H1 (cell line): ENCODE measurements around the gene JTB. TPM values are rescaled to one million over a fixed set of nuclear protein-coding genes. Genes with fewer than 3 reads are reported as not detected.

Experiments used
- CTCF ChIA-PET: fragments of 300-600 bp; sonication (Branson Sonifier 250); formaldehyde crosslinking; loops from one replicate; lab custom pipeline; 2021; ENCODE audit not compliant: partially characterized antibody; lab: Charles Lee
- POLR2A ChIA-PET: fragments of 300-600 bp; sonication (Branson Sonifier 250); formaldehyde crosslinking; loops from one replicate; lab custom pipeline; 2021; ENCODE audit warnings: inconsistent platforms; ENCODE audit not compliant: partially characterized antibody; lab: Charles Lee
- DNase-seq, 2 experiments: peaks; one replicate each; pipeline versions ENCODE4 v3.0.0 to v3.0.0-alpha.2; 2010 to 2022; ENCODE audit warnings: low spot score in 2 of 2, low read depth in 1 of 2, mixed read lengths in 1 of 2
- FAIRE-seq: peaks from 2 replicates; lab custom pipeline; 2011; peaks lifted over from hg19 to GRCh38; lab: Jason Lieb, UNC
- H2AFZ ChIP-seq: 2 replicates; pipeline ENCODE4 v1.8.1; 2012; ENCODE audit warnings: low read length, inconsistent platforms
- H2AK5ac ChIP-seq: 2 replicates; pipeline ENCODE4 v1.6.1; 2013; ENCODE audit warnings: low read depth, low read length
- H2BK120ac ChIP-seq: replicated peaks from 2 replicates; pipeline ENCODE3; 2013; ENCODE audit warnings: low read depth, low read length, inconsistent platforms
- H2BK12ac ChIP-seq: 2 replicates; pipeline ENCODE4 v1.6.1; 2013; ENCODE audit warnings: low read depth, low read length
- H2BK15ac ChIP-seq: 2 replicates; pipeline ENCODE4 v1.6.1; 2013; ENCODE audit warnings: low read length
- H2BK20ac ChIP-seq: 2 replicates; pipeline ENCODE4 v1.6.1; 2013; ENCODE audit warnings: low read length
- H2BK5ac ChIP-seq: 2 replicates; pipeline ENCODE4 v1.6.1; 2013; ENCODE audit warnings: low read depth, low read length
- H3K14ac ChIP-seq: 2 replicates; pipeline ENCODE4 v1.6.1; 2013; ENCODE audit warnings: inconsistent platforms; ENCODE audit not compliant: insufficient read length
- H3K18ac ChIP-seq: 2 replicates; pipeline ENCODE4 v1.6.1; 2013; ENCODE audit warnings: low read length; ENCODE audit errors: extremely low read depth
- H3K23ac ChIP-seq: 2 replicates; pipeline ENCODE4 v1.6.1; 2013; ENCODE audit warnings: inconsistent platforms; ENCODE audit not compliant: insufficient read length
- H3K23me2 ChIP-seq: 2 replicates; pipeline ENCODE4 v1.6.1; 2013; ENCODE audit warnings: low read depth, low read length
- H3K27ac ChIP-seq: 2 replicates; pipeline ENCODE4 v1.6.1; 2011; ENCODE audit warnings: low read depth, low read length, inconsistent platforms
- H3K27me3 ChIP-seq, 4 experiments: replicated peaks in 1 of 4; 1 replicate in 1 of 4; 2 replicates in 3 of 4; pipeline versions ENCODE4 v1.6.1 to v1.8.1; 2011 to 2013; ENCODE audit warnings: low read length in 3 of 4, mild to moderate bottlenecking in 3 of 4, inconsistent platforms in 2 of 4, mixed read lengths in 2 of 4, moderate library complexity in 1 of 4; ENCODE audit not compliant: control insufficient read depth in 3 of 4, insufficient read depth in 3 of 4; ENCODE audit errors: extremely low read depth in 1 of 4
- H3K36me3 ChIP-seq, 4 experiments: 2 replicates each; pipeline versions ENCODE4 v1.6.1 to v1.8.1; 2011 to 2013; ENCODE audit warnings: mild to moderate bottlenecking in 4 of 4, low read length in 3 of 4, moderate library complexity in 2 of 4, control low read depth in 1 of 4, inconsistent platforms in 1 of 4; ENCODE audit not compliant: insufficient read depth in 4 of 4, control insufficient read depth in 2 of 4
- H3K4ac ChIP-seq: replicated peaks from 2 replicates; pipeline ENCODE3; 2013; ENCODE audit warnings: low read length, low read depth, mixed read lengths, inconsistent platforms; ENCODE audit not compliant: insufficient read length
- H3K4me1 ChIP-seq, 4 experiments: replicated peaks in 1 of 4; 1 replicate in 1 of 4; 2 replicates in 3 of 4; pipeline versions ENCODE4 v1.6.1 to v1.8.1; 2011 to 2013; ENCODE audit warnings: low read length in 3 of 4, inconsistent platforms in 2 of 4, mixed read lengths in 1 of 4; ENCODE audit not compliant: insufficient read depth in 4 of 4, control insufficient read depth in 3 of 4
- H3K4me2 ChIP-seq, 2 experiments: 2 replicates each; pipeline versions ENCODE4 v1.6.1 to v1.8.1; 2011 to 2013; ENCODE audit warnings: low read depth in 2 of 2, low read length in 2 of 2, control low read depth in 1 of 2, inconsistent platforms in 1 of 2, mild to moderate bottlenecking in 1 of 2; ENCODE audit not compliant: insufficient read depth in 1 of 2
- H3K4me3 ChIP-seq, 4 experiments: fragments of 200-600, 300-600 bp in 1 of 4; sonication (generic), shearing (Covaris generic), sonication (Bioruptor Twin) in 1 of 4; 2 replicates each; pipeline versions ENCODE4 v1.5.1 to v1.8.1; 2011 to 2016; ENCODE audit warnings: low read length in 4 of 4, low read depth in 3 of 4, control low read depth in 2 of 4, inconsistent platforms in 2 of 4, mild to moderate bottlenecking in 2 of 4, mixed read lengths in 1 of 4, moderate library complexity in 1 of 4; ENCODE audit not compliant: insufficient read depth in 2 of 4; ENCODE audit errors: extremely low read depth in 1 of 4
- H3K56ac ChIP-seq: replicated peaks from 2 replicates; pipeline ENCODE3; 2013; ENCODE audit warnings: low read depth, mild to moderate bottlenecking, mixed read lengths, low read length, inconsistent platforms; ENCODE audit not compliant: insufficient read length
- H3K79me1 ChIP-seq: 2 replicates; pipeline ENCODE4 v1.6.1; 2013; ENCODE audit warnings: low read depth, low read length, control low read depth
- H3K79me2 ChIP-seq, 2 experiments: 2 replicates each; pipeline versions ENCODE4 v1.6.1 to v1.8.1; 2012 to 2013; ENCODE audit warnings: low read length in 2 of 2, mild to moderate bottlenecking in 2 of 2, inconsistent platforms in 1 of 2; ENCODE audit not compliant: insufficient read depth in 2 of 2, control insufficient read depth in 1 of 2
- H3K9ac ChIP-seq, 4 experiments: replicated peaks in 1 of 4; 1 replicate in 1 of 4; 2 replicates in 3 of 4; pipeline versions ENCODE4 v1.6.1 to v1.8.1; 2011 to 2013; ENCODE audit warnings: low read depth in 3 of 4, low read length in 3 of 4, control low read depth in 2 of 4, mild to moderate bottlenecking in 2 of 4, moderate library complexity in 2 of 4, inconsistent platforms in 1 of 4; ENCODE audit errors: extremely low read depth in 1 of 4
- H3K9me3 ChIP-seq, 2 experiments: 2 replicates each; pipeline versions ENCODE4 v1.6.1 to v1.8.1; 2012 to 2013; ENCODE audit warnings: mild to moderate bottlenecking in 2 of 2, moderate library complexity in 2 of 2, control low read depth in 1 of 2, inconsistent platforms in 1 of 2, low read depth in 1 of 2, low read length in 1 of 2, mixed read lengths in 1 of 2; ENCODE audit not compliant: insufficient read depth in 2 of 2
- H4K20me1 ChIP-seq, 2 experiments: replicated peaks in 1 of 2; 2 replicates each; pipeline versions ENCODE3 to v1.8.1; 2011 to 2013; ENCODE audit warnings: inconsistent platforms in 2 of 2, low read length in 2 of 2, mild to moderate bottlenecking in 1 of 2; ENCODE audit not compliant: insufficient read depth in 2 of 2, control insufficient read depth in 1 of 2
- H4K5ac ChIP-seq: 2 replicates; pipeline ENCODE4 v1.6.1; 2013; ENCODE audit warnings: low read length, low read depth, mixed read lengths, inconsistent platforms; ENCODE audit not compliant: insufficient read length
- H4K8ac ChIP-seq: 2 replicates; pipeline ENCODE4 v1.8.0; 2013; ENCODE audit warnings: mild to moderate bottlenecking, moderate library complexity, low read length, inconsistent platforms; ENCODE audit not compliant: insufficient read depth; ENCODE audit errors: extremely low read depth
- H4K91ac ChIP-seq: replicated peaks from 2 replicates; pipeline ENCODE3; 2013; ENCODE audit warnings: low read length, mixed read lengths, inconsistent platforms; ENCODE audit not compliant: insufficient read length
- WGBS, 2 experiments: shearing (Covaris generic) in 1 of 2; methylation state at CpG; one replicate each; pipeline versions ENCODE4 v1.1.6 to v1.1.7; 2013 to 2015; ENCODE audit warnings: low lambda C conversion rate in 2 of 2, mixed read lengths in 2 of 2, inconsistent platforms in 1 of 2, low coverage in 1 of 2, missing lambda C conversion rate in 1 of 2; ENCODE audit not compliant: insufficient replicate concordance in 2 of 2, insufficient coverage in 1 of 2, insufficient read length in 1 of 2; ENCODE audit errors: extremely low coverage in 1 of 2, missing lambda C conversion rate in 1 of 2; 5-methylcytosine and 5-hydroxymethylcytosine counted together
- polyA plus RNA-seq, 7 experiments: library from polyadenylated mRNA; depleted of rRNA in 3 of 7; stranded (reverse) in 5 of 7; unstranded in 2 of 7; fragments of >200 nt in 5 of 7; fragments of 200-250 nt in 2 of 7; gene quantifications; 1 replicate in 5 of 7; 2 replicates in 1 of 7; 4 replicates in 1 of 7; pipeline versions ENCODE4 v1.2.1 to v1.2.3, GENCODE V29; 2011 to 2013; ENCODE audit warnings: missing spikeins in 2 of 7, mixed read lengths in 2 of 7
- total RNA-seq: library from RNA; stranded (reverse); fragmentation: NEBNext Ultra II Directional; extraction: Animal tissue kit (Norgen Biotek cat#: 25700); gene quantifications from 2 replicates; pipeline ENCODE4 v1.2.1, GENCODE V29; 2021

The JTB gene
- total and polyA plus RNA-seq, 2 of the 8 experiments (the other 6 are each of a cell fraction or from before 2014, with no cell fraction given) = 91.1 to 122 TPM

DNA sequence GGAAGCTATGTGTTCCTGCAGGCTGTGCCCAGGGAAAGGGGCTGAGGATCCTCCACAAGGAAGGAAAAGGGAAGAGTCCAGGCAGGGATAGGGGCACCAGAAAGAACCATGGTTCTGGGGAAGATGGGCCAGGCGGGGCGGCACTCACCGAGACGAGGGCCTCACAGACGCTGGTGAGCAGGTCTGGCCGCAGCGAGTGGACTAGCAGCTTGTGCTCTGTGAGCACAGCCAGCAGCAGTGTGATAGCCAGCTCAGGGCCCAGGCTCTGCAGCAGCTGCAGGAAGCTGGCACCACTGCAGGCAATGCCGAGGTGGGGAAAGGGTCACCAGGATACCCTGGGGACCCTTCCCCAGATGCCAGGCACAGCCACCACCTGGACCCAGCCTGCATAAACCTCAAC is 36.7 kb downstream of the JTB start:
- no peak overlapping the region for H4K5ac ChIP-seq
- no peak overlapping the region for H2AK5ac ChIP-seq
- peaks cover 11 to 43% (median 34%) of the 10 kb centered on the region in 4 experiments for H3K36me3 ChIP-seq
- H3K4me3 ChIP-seq = no peak overlapping the region
- peaks cover 0 to 5% (median 2%) of the 10 kb centered on the region in 4 experiments; a peak in 2 of 7 replicates for H3K4me1 ChIP-seq
- no peak overlapping the region for H3K14ac ChIP-seq
- FAIRE-seq = no peak
- no peak overlapping the region for H2BK120ac ChIP-seq
- no peak overlapping the region for H2BK15ac ChIP-seq
- POLR2A ChIA-PET = interaction anchor here (0.6 to 11.4 kb wide), 12 partner anchors 11 to 292 kb away, joined by 3 to 73 read pairs (median 10); partner anchors contain the start of genes CRTC2, GATAD2B, JTB and RPS27
- H2AFZ ChIP-seq = no peak overlapping the region
- DNase-seq = no peak
- H3K18ac ChIP-seq = no peak overlapping the region
- H3K23ac ChIP-seq = no peak overlapping the region
- H3K9ac ChIP-seq = no peak overlapping the region
- H3K23me2 ChIP-seq = peaks cover 6% of the 10 kb centered on the region; the same call in 1 of the 2 replicates
- H3K4me2 ChIP-seq = no peak overlapping the region
- H3K79me2 ChIP-seq = peaks cover 0 to 18% of the 10 kb centered on the region in 2 experiments; a peak in 2 of 4 replicates
- CTCF ChIA-PET = interaction anchor here (1.2 to 3.1 kb wide), 4 partner anchors 11 to 119 kb away, joined by 3 to 14 read pairs (median 10); partner anchors contain the start of gene RAB13
- H3K79me1 ChIP-seq = no peaks in the 10 kb centered on the region; the same call in 1 of the 2 replicates
- H3K56ac ChIP-seq = no peak overlapping the region
- no peak overlapping the region; the same call in 1 of the 2 replicates for H2BK5ac ChIP-seq
- H3K4ac ChIP-seq = no peak overlapping the region
- H3K27me3 ChIP-seq = no peaks in the 10 kb centered on the region
- 94% methylated on average over 8 of the region's 8 CpGs; no CpG with 5 or more reads in 1 of the 2 experiments for WGBS, 2 experiments
- no peak overlapping the region for H3K27ac ChIP-seq
- no peak overlapping the region for H2BK20ac ChIP-seq
- no peak overlapping the region for H4K8ac ChIP-seq
- no peaks in the 10 kb centered on the region for H3K9me3 ChIP-seq
- peaks cover 0 to 9% of the 10 kb centered on the region in 2 experiments for H4K20me1 ChIP-seq
- no peak overlapping the region for H4K91ac ChIP-seq
- H2BK12ac ChIP-seq = no peak overlapping the region
